GM20431 (cell line): Measurements from ENCODE around the gene CHRDL2.
"Not testable (repeated sequence)": the region's sequence is repeated elsewhere in the genome, so short reads cannot be mapped to it uniquely, and the experiment has no call there.

Experiments used
- in situ Hi-C: fragments of 300-500 bp; cut with MseI, MboI; formaldehyde crosslinking; loops from one replicate; pipeline ENCODE4 v1.15.0; 2020; ENCODE audit warnings: low sequenced_read_pairs; ENCODE audit not compliant: unreplicated experiment

The CHRDL2 gene

GRCh38 chr11:74731301-74732094, at the start of gene CHRDL2:
TSS of gene CHRDL2 (minus strand) at chr11:74731426. CDS start at chr11:74730888, 538 bp downstream.
- in situ Hi-C loops: no loop called here

GRCh38 chr11:74780248-74781005, 49.2 kb upstream of the CHRDL2 start:
- in situ Hi-C loops: no loop called here

GRCh38 chr11:74778581-74778980, 47.4 kb upstream of the CHRDL2 start:
- in situ Hi-C loops: no loop called here

GRCh38 chr11:74777877-74778276, 46.7 kb upstream of the CHRDL2 start:
- in situ Hi-C loops: no loop called here

GRCh38 chr11:74777038-74777437, 45.8 kb upstream of the CHRDL2 start:
- in situ Hi-C loops: no loop called here

- in situ Hi-C loops: no loop called here
Observed at GRCh38 chr11:74776546-74776945, 45.3 kb upstream of the CHRDL2 start.

GRCh38 chr11:74775762-74776161, 44.5 kb upstream of the CHRDL2 start:
- in situ Hi-C loops: no loop called here

- in situ Hi-C loops: no loop called here
Observed at GRCh38 chr11:74773476-74773875, 42.2 kb upstream of the CHRDL2 start.

- in situ Hi-C loops: no loop called here
Observed at GRCh38 chr11:74771139-74771538, 39.9 kb upstream of the CHRDL2 start.

- in situ Hi-C loops: no loop called here
Observed at GRCh38 chr11:74770456-74770855, 39.2 kb upstream of the CHRDL2 start.

GRCh38 chr11:74769055-74769707, 38.0 kb upstream of the CHRDL2 start:
- in situ Hi-C loops: no loop called here

- in situ Hi-C loops: not testable (repeated sequence)
Observed at GRCh38 chr11:74768172-74768651, 37.0 kb upstream of the CHRDL2 start.

GRCh38 chr11:74766905-74767304, 35.7 kb upstream of the CHRDL2 start:
- in situ Hi-C loops: no loop called here

- in situ Hi-C loops: no loop called here
Observed at GRCh38 chr11:74756571-74756970, 25.3 kb upstream of the CHRDL2 start.

GRCh38 chr11:74755395-74755995, 24.3 kb upstream of the CHRDL2 start:
- in situ Hi-C loops: no loop called here

GRCh38 chr11:74754507-74755252, 23.5 kb upstream of the CHRDL2 start:
- in situ Hi-C loops: no loop called here

GRCh38 chr11:74751303-74751702, 20.1 kb upstream of the CHRDL2 start:
- in situ Hi-C loops: no loop called here

GRCh38 chr11:74750598-74750997, 19.4 kb upstream of the CHRDL2 start:
- in situ Hi-C loops: not testable (repeated sequence)

- in situ Hi-C loops: no loop called here
Observed at GRCh38 chr11:74749965-74750296, 18.7 kb upstream of the CHRDL2 start.
